Nephron (organoid): ENCODE data around the gene CRYBG3.

Experiments used
- H3K27ac Mint-ChIP-seq, 3 experiments: 2 replicates each; pipeline ENCODE4 v1.8.0; 2020; ENCODE audit warnings: mixed read lengths in 3 of 3, mild to moderate bottlenecking in 2 of 3, moderate library complexity in 1 of 3
- H3K27me3 Mint-ChIP-seq: 2 replicates; pipeline ENCODE4 v1.8.0; 2021; ENCODE audit warnings: low read depth, mild to moderate bottlenecking, moderate library complexity, mixed read lengths
- H3K36me3 Mint-ChIP-seq: 2 replicates; pipeline ENCODE4 v1.8.0; 2020; ENCODE audit warnings: low read depth, mixed read lengths
- H3K4me1 Mint-ChIP-seq: 2 replicates; pipeline ENCODE4 v1.8.0; 2020; ENCODE audit warnings: mixed read lengths
- H3K4me3 Mint-ChIP-seq, 3 experiments: 2 replicates each; pipeline ENCODE4 v1.8.0; 2020; ENCODE audit warnings: mild to moderate bottlenecking in 3 of 3, mixed read lengths in 3 of 3, moderate library complexity in 2 of 3
- H3K9me3 Mint-ChIP-seq: 2 replicates; pipeline ENCODE4 v1.8.0; 2020; ENCODE audit warnings: mixed read lengths
- TF ChIP-seq, protein P1 (sequence below), 3 experiments: fragments of 200-600 bp; sonication (generic); IDR thresholded peaks; one replicate each; pipeline ENCODE4 v1.5.0; 2021; ENCODE audit warnings: antibody characterized with exemption in 3 of 3; ENCODE audit not compliant: unreplicated experiment in 3 of 3

CRYBG3 gene

DNA sequence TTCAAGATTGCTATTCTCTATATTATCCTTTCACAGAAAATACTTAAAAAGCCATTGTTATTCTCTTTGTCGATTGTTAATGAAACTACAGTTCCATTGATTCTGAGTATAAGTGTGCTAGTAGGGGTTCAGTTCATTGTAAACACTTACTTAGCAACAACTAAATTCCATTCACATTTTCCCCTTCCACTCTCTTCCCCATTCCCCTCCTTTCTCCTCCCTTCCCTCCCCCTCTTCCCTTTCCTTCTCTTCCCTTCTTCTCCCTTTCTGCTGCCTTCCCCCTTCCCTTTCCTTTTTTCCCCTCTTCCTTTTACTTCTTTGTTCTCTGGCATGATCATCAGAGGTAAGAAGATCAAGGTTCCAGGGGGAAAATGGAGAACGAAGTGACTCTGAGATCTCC, 171.7 kb downstream of the CRYBG3 start:
- Mint-ChIP-seq H3K27ac (no peak overlapping the region), H3K4me3 (no peak overlapping the region), H3K4me1 (no peaks in the 10 kb centered on the region), H3K27me3 (no peaks in the 10 kb centered on the region), H3K36me3 (no peaks in the 10 kb centered on the region), H3K9me3 (no peaks in the 10 kb centered on the region)
- TF ChIP-seq, protein P1, sequence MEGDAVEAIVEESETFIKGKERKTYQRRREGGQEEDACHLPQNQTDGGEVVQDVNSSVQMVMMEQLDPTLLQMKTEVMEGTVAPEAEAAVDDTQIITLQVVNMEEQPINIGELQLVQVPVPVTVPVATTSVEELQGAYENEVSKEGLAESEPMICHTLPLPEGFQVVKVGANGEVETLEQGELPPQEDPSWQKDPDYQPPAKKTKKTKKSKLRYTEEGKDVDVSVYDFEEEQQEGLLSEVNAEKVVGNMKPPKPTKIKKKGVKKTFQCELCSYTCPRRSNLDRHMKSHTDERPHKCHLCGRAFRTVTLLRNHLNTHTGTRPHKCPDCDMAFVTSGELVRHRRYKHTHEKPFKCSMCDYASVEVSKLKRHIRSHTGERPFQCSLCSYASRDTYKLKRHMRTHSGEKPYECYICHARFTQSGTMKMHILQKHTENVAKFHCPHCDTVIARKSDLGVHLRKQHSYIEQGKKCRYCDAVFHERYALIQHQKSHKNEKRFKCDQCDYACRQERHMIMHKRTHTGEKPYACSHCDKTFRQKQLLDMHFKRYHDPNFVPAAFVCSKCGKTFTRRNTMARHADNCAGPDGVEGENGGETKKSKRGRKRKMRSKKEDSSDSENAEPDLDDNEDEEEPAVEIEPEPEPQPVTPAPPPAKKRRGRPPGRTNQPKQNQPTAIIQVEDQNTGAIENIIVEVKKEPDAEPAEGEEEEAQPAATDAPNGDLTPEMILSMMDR (IDR thresholded peaks at IDR 0.05; ENCODE audit: unreplicated experiment in 3 of 3): no peak

DNA sequence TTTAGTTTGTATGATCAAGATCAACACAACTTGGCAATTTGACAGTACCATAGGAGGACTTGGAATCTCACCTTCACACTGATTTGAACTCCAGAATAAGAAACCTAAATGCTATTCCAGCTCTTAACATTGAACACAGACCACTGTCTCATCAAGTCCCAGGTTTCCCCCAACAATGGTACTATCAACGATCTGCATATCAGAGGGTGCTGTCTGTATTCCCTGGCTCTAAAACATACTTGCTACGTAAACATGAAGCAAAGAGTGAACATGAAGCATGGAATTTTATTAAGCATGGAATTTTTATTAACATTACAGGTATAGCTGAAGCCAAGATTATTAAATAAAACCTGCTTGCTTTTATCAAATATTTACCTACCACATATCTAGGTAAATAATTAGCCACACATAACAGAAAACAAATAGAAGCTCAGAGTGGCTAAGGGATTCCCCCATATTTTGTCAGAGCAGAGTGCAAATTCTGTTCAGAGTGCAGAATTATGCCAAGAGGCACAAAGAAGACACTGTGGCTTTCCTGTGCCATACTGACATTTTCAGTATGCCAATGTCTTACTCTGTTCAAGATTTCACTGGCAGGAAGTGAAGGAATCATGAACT, 172.6 kb downstream of the CRYBG3 start:
- H3K36me3 Mint-ChIP-seq: no peaks in the 10 kb centered on the region
- no peak overlapping the region for H3K4me3 Mint-ChIP-seq
- H3K27me3 Mint-ChIP-seq: no peaks in the 10 kb centered on the region
- TF ChIP-seq, protein P1 (IDR thresholded peaks at IDR 0.05; ENCODE audit: unreplicated experiment in 3 of 3): no peak
- no peaks in the 10 kb centered on the region for H3K9me3 Mint-ChIP-seq
- H3K27ac Mint-ChIP-seq: no peak overlapping the region
- no peaks in the 10 kb centered on the region for H3K4me1 Mint-ChIP-seq
